Measurements from ENCODE around the gene CHRNE. TPM values are rescaled to one million over a fixed set of nuclear protein-coding genes. Genes with fewer than 3 reads are reported as not detected.

The CHRNE gene
- total and polyA plus RNA-seq, 2 of the 13 experiments (the other 11 are each of a cell fraction or from before 2014, with no cell fraction given): 0.53 to 0.59 TPM

DNA sequence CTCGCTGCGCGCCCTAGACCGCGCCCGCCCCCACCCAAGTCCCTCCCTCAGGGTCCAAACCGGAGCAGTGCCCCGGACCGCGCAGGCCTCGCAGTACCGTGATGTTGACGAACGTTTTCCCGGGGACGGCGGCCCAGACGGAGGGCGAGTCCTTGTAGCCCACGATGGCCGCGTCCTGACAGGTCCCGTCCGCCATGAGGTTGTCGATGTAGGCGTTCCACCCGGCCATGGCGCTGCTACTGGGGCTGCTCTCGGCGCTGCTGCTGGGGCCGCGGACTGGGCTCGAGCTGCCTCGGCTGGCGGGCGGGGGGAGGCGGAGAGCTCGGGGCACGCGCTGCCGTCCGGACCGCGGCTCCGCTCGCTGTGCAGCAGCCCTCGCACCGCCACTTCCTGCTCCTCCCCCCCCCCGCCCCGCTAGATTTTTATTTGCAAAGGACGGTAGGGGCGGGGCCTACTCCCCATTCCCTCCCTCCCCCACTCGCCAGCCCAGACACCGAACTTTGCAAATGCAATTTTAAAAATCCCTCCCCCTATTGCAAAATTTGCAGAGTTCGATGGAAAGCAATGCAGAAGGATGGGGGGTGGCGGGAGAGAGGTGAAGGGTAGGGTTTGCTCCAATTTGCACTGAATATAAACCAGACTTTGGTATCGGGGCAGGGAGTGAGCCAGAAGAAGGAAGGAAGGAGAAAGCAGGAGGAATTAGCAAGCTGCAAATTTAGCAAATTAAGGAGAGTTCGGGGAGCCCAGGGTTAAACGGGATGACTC lies 45.5 kb upstream of the CHRNE start, which contains the start of gene PFN1 (continued):
- TF ChIP-seq DPF2 (CRISPR knock-in tag; IDR thresholded peaks at IDR 0.05; ENCODE audit: borderline replicate concordance, low read depth) (no peak), LCORL (IDR thresholded peaks at IDR 0.05) (peak; percentile 73; the same call in 1 of the 2 replicates), LCORL (CRISPR knock-in tag; IDR thresholded peaks at IDR 0.05) (no peak; the same call in 1 of the 2 replicates), ZNF577 (CRISPR knock-in tag; IDR thresholded peaks at IDR 0.05; ENCODE audit: borderline replicate concordance, low read depth) (no peak), DNMT1 (CRISPR knock-in tag; IDR thresholded peaks at IDR 0.05) (peak; percentile 21; the same call in 1 of the 2 replicates), YY1 (IDR thresholded peaks at IDR 0.05; ENCODE audit: insufficient read depth, insufficient replicate concordance, low read depth, low read length) (peak; percentile 60), ZNF558 (CRISPR knock-in tag; IDR thresholded peaks at IDR 0.05; ENCODE audit: borderline replicate concordance) (peak; percentile 27; the same call in 1 of the 2 replicates), ZBTB7A (CRISPR knock-in tag; IDR thresholded peaks at IDR 0.05) (0 out of 2 replicates have a peak, but pooled peaks have one; percentile 37), ZNF230 (CRISPR knock-in tag; IDR thresholded peaks at IDR 0.05) (no peak), KDM5A (IDR thresholded peaks at IDR 0.05; ENCODE audit: borderline replicate concordance, low read length) (peak; percentile 70), ZNF605 (CRISPR knock-in tag; IDR thresholded peaks at IDR 0.05) (0 out of 2 replicates have a peak, but pooled peaks have one; percentile 10), ZNF83 (CRISPR knock-in tag; IDR thresholded peaks at IDR 0.05; ENCODE audit: borderline replicate concordance) (0 out of 2 replicates have a peak, but pooled peaks have one; percentile 82)
- TF ChIP-seq, protein P1, sequence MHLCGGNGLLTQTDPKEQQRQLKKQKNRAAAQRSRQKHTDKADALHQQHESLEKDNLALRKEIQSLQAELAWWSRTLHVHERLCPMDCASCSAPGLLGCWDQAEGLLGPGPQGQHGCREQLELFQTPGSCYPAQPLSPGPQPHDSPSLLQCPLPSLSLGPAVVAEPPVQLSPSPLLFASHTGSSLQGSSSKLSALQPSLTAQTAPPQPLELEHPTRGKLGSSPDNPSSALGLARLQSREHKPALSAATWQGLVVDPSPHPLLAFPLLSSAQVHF (CRISPR knock-in tag; IDR thresholded peaks at IDR 0.05): 0 out of 2 replicates have a peak, but pooled peaks have one; percentile 45
- TF ChIP-seq, protein P2, sequence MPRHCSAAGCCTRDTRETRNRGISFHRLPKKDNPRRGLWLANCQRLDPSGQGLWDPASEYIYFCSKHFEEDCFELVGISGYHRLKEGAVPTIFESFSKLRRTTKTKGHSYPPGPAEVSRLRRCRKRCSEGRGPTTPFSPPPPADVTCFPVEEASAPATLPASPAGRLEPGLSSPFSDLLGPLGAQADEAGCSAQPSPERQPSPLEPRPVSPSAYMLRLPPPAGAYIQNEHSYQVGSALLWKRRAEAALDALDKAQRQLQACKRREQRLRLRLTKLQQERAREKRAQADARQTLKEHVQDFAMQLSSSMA (CRISPR knock-in tag; IDR thresholded peaks at IDR 0.05): peak; percentile 47; the same call in 1 of the 2 replicates
- TF ChIP-seq, protein P3, sequence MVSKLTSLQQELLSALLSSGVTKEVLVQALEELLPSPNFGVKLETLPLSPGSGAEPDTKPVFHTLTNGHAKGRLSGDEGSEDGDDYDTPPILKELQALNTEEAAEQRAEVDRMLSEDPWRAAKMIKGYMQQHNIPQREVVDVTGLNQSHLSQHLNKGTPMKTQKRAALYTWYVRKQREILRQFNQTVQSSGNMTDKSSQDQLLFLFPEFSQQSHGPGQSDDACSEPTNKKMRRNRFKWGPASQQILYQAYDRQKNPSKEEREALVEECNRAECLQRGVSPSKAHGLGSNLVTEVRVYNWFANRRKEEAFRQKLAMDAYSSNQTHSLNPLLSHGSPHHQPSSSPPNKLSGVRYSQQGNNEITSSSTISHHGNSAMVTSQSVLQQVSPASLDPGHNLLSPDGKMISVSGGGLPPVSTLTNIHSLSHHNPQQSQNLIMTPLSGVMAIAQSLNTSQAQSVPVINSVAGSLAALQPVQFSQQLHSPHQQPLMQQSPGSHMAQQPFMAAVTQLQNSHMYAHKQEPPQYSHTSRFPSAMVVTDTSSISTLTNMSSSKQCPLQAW (CRISPR knock-in tag; IDR thresholded peaks at IDR 0.05): 0 out of 2 replicates have a peak, but pooled peaks have one; percentile 32
- TF ChIP-seq, protein P4, sequence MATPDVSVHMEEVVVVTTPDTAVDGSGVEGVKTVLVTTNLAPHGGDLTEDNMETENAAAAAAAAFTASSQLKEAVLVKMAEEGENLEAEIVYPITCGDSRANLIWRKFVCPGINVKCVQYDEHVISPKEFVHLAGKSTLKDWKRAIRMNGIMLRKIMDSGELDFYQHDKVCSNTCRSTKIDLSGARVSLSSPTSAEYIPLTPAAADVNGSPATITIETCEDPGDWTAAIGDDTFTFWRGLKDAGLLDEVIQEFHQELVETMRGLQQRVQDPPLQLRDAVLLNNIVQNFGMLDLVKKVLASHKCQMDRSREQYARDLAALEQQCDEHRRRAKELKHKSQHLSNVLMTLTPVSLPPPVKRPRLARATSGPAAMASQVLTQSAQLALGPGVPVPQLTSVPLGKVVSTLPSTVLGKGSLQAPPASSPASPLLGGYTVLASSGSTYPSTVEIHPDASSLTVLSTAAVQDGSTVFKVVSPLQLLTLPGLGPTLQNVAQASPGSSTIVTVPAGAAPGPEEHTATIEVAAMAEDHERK (CRISPR knock-in tag; IDR thresholded peaks at IDR 0.05; ENCODE audit: low read depth): no peak
- TF ChIP-seq, protein P5, sequence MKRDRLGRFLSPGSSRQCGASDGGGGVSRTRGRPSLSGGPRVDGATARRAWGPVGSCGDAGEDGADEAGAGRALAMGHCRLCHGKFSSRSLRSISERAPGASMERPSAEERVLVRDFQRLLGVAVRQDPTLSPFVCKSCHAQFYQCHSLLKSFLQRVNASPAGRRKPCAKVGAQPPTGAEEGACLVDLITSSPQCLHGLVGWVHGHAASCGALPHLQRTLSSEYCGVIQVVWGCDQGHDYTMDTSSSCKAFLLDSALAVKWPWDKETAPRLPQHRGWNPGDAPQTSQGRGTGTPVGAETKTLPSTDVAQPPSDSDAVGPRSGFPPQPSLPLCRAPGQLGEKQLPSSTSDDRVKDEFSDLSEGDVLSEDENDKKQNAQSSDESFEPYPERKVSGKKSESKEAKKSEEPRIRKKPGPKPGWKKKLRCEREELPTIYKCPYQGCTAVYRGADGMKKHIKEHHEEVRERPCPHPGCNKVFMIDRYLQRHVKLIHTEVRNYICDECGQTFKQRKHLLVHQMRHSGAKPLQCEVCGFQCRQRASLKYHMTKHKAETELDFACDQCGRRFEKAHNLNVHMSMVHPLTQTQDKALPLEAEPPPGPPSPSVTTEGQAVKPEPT (CRISPR knock-in tag; IDR thresholded peaks at IDR 0.05; ENCODE audit: low read depth): peak; percentile 25; the same call in 1 of the 2 replicates
- TF ChIP-seq, protein P6, sequence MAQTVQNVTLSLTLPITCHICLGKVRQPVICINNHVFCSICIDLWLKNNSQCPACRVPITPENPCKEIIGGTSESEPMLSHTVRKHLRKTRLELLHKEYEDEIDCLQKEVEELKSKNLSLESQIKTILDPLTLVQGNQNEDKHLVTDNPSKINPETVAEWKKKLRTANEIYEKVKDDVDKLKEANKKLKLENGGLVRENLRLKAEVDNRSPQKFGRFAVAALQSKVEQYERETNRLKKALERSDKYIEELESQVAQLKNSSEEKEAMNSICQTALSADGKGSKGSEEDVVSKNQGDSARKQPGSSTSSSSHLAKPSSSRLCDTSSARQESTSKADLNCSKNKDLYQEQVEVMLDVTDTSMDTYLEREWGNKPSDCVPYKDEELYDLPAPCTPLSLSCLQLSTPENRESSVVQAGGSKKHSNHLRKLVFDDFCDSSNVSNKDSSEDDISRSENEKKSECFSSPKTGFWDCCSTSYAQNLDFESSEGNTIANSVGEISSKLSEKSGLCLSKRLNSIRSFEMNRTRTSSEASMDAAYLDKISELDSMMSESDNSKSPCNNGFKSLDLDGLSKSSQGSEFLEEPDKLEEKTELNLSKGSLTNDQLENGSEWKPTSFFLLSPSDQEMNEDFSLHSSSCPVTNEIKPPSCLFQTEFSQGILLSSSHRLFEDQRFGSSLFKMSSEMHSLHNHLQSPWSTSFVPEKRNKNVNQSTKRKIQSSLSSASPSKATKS (CRISPR knock-in tag; IDR thresholded peaks at IDR 0.05): no peak
